Effector memory CD4-positive, alpha-beta T cell (primary cell): Measurements from ENCODE around the gene QRSL1.

Experiments used
- DNase-seq, 3 donors: peaks; one replicate each; pipeline ENCODE4 v3.0.0-alpha.2; 2020
- H3K27ac ChIP-seq: 2 replicates; pipeline ENCODE4 v1.7.0; 2013; ENCODE audit warnings: mild to moderate bottlenecking, low read length, moderate library complexity; ENCODE audit not compliant: insufficient read depth, poor library complexity, severe bottlenecking
- H3K27me3 ChIP-seq: replicated peaks from 2 replicates; pipeline ENCODE4 v1.7.0; 2013; ENCODE audit warnings: mild to moderate bottlenecking, low read length; ENCODE audit not compliant: insufficient read depth, control insufficient read depth, poor library complexity, severe bottlenecking
- H3K36me3 ChIP-seq: 2 replicates; pipeline ENCODE4 v1.7.0; 2013; ENCODE audit warnings: mild to moderate bottlenecking, low read length, moderate library complexity; ENCODE audit not compliant: control insufficient read depth, insufficient read depth
- H3K4me1 ChIP-seq: 2 replicates; pipeline ENCODE4 v1.7.0; 2013; ENCODE audit warnings: low read length, mild to moderate bottlenecking; ENCODE audit not compliant: control insufficient read depth, insufficient read depth, poor library complexity, severe bottlenecking
- H3K4me3 ChIP-seq: 2 replicates; pipeline ENCODE4 v1.7.0; 2013; ENCODE audit warnings: low read length, low read depth, mild to moderate bottlenecking; ENCODE audit not compliant: insufficient read depth, poor library complexity, severe bottlenecking
- H3K9me3 ChIP-seq: 2 replicates; pipeline ENCODE4 v1.7.0; 2013; ENCODE audit warnings: mild to moderate bottlenecking, low read length, moderate library complexity; ENCODE audit not compliant: control insufficient read depth

Gene QRSL1

GRCh38 chr6:106637717-106638341 lies 8.5 kb downstream of the QRSL1 start:
- Histone ChIP-seq H3K27me3 (no peaks in the 10 kb centered on the region), H3K4me3 (no peak overlapping the region), H3K36me3 (peaks cover 8% of the 10 kb centered on the region), H3K9me3 (no peaks in the 10 kb centered on the region), H3K4me1 (no peaks in the 10 kb centered on the region), H3K27ac (no peak overlapping the region)
- no peak for DNase-seq

GRCh38 chr6:106639812-106640211 lies 10.4 kb downstream of the QRSL1 start:
- Histone ChIP-seq H3K27me3 (no peaks in the 10 kb centered on the region), H3K4me1 (no peaks in the 10 kb centered on the region), H3K4me3 (no peak overlapping the region), H3K36me3 (peaks cover 26% of the 10 kb centered on the region), H3K27ac (no peak overlapping the region), H3K9me3 (no peaks in the 10 kb centered on the region)
- no peak for DNase-seq

DNA sequence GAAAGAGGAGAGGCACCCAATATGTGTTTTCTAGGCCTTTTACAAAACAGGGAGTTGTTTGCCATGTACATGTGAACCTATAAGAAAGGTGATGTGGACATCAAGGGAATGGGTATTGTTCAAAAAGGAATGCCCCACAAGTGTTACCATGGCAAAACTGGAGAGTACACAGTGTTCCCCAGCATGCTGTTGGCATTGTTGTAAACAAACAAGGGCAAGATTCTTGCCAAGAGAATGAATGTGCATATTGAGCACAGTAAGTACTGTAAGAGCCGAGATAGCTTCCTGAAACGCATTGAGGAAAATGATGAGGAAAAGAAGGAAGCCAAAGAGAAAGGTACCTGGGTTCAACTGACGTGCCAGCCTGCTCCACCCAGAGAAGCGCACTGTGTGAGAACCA lies 13.1 kb downstream of the QRSL1 start:
- Histone ChIP-seq H3K4me3 (no peak overlapping the region), H3K27me3 (no peaks in the 10 kb centered on the region), H3K9me3 (no peaks in the 10 kb centered on the region), H3K36me3 (peaks cover 36% of the 10 kb centered on the region), H3K4me1 (no peaks in the 10 kb centered on the region), H3K27ac (no peak overlapping the region)
- no peak for DNase-seq

DNA sequence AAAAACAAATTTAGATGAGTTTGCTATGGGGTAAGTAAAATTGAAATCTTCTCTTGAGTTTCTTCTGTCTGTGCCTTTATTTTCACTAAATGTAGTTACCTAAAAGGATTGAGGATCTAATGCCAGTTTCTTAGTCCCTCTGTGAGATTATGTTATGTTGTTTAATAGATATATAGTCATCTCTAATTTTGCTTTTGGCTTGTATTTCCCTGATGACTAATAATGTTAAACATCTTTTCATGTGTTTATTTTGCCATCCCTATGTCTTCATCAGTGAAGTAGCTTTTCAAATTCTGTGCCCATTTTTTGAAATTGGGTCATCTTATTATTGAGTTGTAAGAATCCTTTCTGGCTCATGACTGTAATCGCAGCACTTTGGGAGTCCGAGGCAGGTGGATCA lies 13.7 kb downstream of the QRSL1 start:
- no peak for DNase-seq
- Histone ChIP-seq H3K4me3 (no peak overlapping the region), H3K27ac (no peak overlapping the region), H3K4me1 (no peaks in the 10 kb centered on the region), H3K36me3 (peaks cover 36% of the 10 kb centered on the region), H3K27me3 (no peaks in the 10 kb centered on the region), H3K9me3 (no peaks in the 10 kb centered on the region)

DNA sequence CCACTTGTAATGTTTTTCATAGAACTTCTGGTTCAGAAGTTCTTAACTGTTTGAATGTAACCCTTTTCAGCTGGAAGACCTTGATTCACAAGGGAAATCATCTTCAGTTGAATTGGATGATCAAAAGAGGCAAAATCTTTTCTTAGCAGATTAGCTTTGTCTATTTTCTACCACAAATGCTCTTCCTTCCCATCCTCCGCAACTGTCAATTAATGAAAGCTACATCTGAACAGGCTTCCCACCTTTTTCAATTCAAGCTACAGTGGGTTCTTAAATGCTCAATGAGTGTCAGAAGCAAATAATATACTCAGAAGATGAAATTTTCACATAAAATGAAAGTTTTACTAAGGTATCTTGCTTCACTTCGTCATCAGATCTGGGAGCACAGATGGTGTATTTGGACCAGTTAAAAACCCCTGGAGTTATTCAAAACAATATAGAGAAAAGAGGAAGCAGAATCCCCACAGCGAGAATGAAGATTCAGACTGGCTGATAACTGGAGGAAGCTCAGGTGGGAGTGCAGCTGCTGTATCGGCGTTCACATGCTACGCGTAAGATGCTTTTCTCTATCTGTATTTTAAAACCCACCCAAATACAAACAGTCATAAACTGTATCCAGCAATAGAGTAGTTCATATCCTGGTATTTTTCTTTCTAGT lies 19.4 kb downstream of the QRSL1 start:
- no peak for DNase-seq
- H3K9me3 ChIP-seq, result no peaks in the 10 kb centered on the region
- no peaks in the 10 kb centered on the region for H3K4me1 ChIP-seq
- no peaks in the 10 kb centered on the region for H3K27me3 ChIP-seq
- H3K4me3 ChIP-seq, result no peak overlapping the region
- H3K27ac ChIP-seq, result no peak overlapping the region
- H3K36me3 ChIP-seq, result peaks cover 69% of the 10 kb centered on the region

DNA sequence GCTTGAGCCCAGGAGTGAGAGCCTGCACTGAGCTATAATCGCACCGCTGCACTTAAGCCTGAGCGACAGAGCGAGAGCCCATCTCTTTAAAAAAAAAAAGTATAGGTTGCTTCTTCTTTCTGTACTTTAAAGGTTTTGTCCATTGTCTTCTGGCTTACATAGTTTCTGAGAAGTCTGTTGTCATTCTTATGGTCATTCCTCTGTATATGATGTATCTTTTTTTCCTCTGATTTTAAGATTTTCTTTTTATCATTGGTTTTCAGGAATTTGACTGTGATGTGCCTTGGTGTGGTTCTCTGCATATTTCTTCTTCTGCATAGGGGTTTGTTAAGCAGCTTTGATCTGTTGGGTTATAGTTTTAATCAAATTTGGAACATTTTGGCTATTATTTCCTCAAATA lies 29.1 kb downstream of the QRSL1 start:
- no peak overlapping the region for H3K27ac ChIP-seq
- no peaks in the 10 kb centered on the region for H3K27me3 ChIP-seq
- no peaks in the 10 kb centered on the region for H3K4me1 ChIP-seq
- peaks cover 50% of the 10 kb centered on the region for H3K36me3 ChIP-seq
- no peak overlapping the region for H3K4me3 ChIP-seq
- H3K9me3 ChIP-seq, result no peaks in the 10 kb centered on the region
- DNase-seq, result no peak

DNA sequence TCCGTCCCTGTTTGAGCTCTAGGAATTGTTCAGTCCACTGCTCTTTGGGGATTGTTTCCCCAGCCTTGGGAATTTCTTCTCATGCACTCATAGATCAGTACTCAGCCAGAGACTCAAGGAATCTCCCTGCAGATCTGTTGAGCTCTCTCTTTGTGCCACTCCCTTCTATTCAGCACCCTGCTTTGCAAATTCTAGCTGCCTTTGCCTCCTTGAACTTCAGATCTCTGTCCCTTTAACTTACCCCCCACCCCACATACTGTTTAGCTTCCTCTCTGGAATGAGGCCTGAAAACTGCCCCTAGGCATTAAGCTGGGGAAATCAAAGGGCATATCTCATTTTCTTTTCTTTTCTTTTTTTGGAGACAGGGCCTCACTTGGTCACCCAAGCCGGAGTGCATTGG lies 30.5 kb downstream of the QRSL1 start:
- Histone ChIP-seq H3K9me3 (no peaks in the 10 kb centered on the region), H3K36me3 (peaks cover 42% of the 10 kb centered on the region), H3K4me1 (no peaks in the 10 kb centered on the region), H3K27ac (no peak overlapping the region), H3K4me3 (no peak overlapping the region), H3K27me3 (no peaks in the 10 kb centered on the region)
- no peak for DNase-seq

GRCh38 chr6:106662458-106662857 lies 33.1 kb downstream of the QRSL1 start:
- Histone ChIP-seq H3K4me3 (no peak overlapping the region), H3K27me3 (no peaks in the 10 kb centered on the region), H3K27ac (no peak overlapping the region), H3K36me3 (peaks cover 33% of the 10 kb centered on the region), H3K9me3 (no peaks in the 10 kb centered on the region), H3K4me1 (no peaks in the 10 kb centered on the region)
- no peak for DNase-seq

DNA sequence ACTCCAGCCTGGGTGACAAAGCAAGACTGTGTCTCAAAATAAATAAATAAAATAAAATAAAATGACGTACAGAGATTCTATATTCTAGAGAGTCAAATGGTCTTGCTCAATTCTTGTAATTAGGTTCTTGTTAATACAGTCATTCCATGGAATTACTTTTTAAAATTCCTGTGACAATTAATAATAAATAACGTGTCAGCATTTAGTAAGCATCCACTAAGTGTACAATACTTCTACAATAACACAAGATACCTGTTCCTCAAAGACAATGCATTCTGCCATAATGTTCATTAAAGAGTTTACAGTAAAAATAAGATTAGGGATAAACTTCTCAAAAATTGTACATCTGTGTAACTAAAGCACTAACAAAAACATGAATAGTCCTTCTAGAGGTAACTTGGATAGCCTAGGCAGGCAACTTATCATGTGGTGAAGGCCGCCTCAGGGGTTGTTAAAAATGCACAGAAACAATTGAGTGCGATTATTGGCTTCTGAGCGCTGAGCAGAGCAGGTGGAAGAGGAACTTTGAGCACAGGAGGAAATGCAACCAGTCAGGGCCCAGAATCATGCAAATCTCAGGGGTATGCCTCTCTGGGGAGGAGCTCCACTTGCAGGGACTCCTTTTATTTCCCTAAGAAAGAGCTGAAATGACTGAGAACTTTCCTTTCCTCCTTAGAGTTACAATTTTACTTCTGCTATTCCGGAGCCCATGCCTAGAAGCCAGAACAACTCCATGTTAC lies 37.1 kb downstream of the QRSL1 start:
- H3K27me3 ChIP-seq, result no peaks in the 10 kb centered on the region
- DNase-seq, result no peak
- no peaks in the 10 kb centered on the region for H3K4me1 ChIP-seq
- no peak overlapping the region for H3K27ac ChIP-seq
- H3K9me3 ChIP-seq, result no peaks in the 10 kb centered on the region
- H3K4me3 ChIP-seq, result no peak overlapping the region
- H3K36me3 ChIP-seq, result peaks cover 17% of the 10 kb centered on the region

DNA sequence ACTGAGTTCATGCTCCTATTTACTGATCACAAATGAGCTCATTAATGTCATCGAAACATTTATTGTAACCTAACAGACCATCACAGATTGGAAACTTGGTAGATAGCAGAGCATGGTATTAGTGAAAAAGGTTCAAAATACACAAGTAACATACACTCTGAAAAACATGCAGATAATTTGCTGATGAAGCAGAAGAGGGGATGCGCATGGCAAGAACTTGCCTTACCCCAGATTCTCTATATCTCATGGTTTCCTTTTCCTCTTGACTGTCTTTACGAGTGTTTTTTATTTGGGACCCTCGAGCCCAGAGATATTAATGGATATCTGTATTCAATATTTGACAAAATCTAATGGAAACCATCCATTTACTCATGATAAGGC lies 37.6 kb downstream of the QRSL1 start:
- Histone ChIP-seq H3K9me3 (no peaks in the 10 kb centered on the region), H3K4me1 (no peaks in the 10 kb centered on the region), H3K27ac (no peak overlapping the region), H3K4me3 (no peak overlapping the region), H3K27me3 (no peaks in the 10 kb centered on the region), H3K36me3 (peaks cover 17% of the 10 kb centered on the region)
- DNase-seq, result no peak
